ENCODE data around the gene FXYD3.

DNA sequence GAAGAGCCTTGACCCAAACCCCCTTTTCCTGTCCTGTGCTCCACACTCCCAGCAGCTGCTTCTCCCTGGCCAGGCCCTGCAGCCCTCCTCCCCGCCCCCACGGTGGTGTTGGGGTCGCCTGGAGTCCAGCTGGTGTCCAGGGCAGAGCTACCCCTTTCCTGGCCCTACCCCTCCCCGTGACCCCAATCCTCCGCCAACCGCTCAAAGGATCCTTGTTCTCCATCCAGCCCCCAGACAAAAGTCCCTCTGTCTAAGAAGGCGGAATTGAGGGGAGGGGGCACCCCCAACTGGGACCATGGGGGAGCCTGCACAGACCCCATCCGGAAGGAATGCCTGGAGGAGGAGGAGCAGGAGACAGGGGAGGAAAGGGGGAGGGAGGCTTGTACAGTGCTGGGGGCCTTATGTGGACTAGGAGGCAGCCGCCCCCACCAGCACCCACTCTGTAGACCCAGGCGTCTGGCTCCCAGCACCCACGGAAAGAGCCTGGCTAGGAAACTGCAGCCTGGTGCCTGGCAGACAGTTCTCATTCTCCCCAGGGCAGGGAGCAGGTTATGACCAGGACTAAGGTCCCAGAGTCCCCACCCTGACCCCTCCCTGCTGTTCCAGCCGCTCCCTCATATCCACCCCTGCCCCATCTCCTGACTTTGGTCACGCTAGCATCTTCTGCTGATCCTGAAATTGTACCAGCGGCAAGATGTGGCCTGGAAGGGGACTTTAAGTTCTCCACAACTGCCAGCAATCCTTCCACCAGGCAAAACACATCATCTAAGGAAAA lies at the start of gene FXYD3:
- TF ChIP-seq EZH2 (IDR thresholded peaks at IDR 0.05; ENCODE audit: insufficient read depth, low read length) (no peak), CTCF (IDR thresholded peaks at IDR 0.05; ENCODE audit: insufficient read depth, low read depth, low read length) (no peak)

Measured in astrocyte (in vitro differentiated cells and primary cell).